GM12878 (cell line): Measurements from ENCODE around the gene LTC4S. TPM values are rescaled to one million over a fixed set of nuclear protein-coding genes. Genes with fewer than 3 reads are reported as not detected.

Source experiments
- ATAC-seq: fragments of 200-7000 bp; cut with Tn5 transposase; 3 replicates; pipeline ENCODE4 v1.9.1; 2020; ENCODE audit warnings: mild to moderate bottlenecking, moderate library complexity
- BruUV-seq: library from RNA; stranded (reverse); fragments of 400-500 nt; replicated peaks from 2 replicates; lab custom pipeline; 2021; lab: Mats Ljungman, UMichigan
- CTCF ChIA-PET: fragments of 300-600 bp; sonication (Branson Sonifier 250); formaldehyde crosslinking; extraction: SDS; loops from one replicate; lab custom pipeline; 2021; ENCODE audit warnings: inconsistent platforms; lab: Yijun Ruan, JAX
- POLR2A ChIA-PET: fragments of 350-600 bp; formaldehyde crosslinking; extraction: SDS; loops from one replicate; lab custom pipeline; 2021; ENCODE audit warnings: inconsistent platforms; lab: Charles Lee
- RAD21 ChIA-PET: fragments of 300-600 bp; sonication (Branson Sonifier 250); formaldehyde crosslinking; loops from one replicate; lab custom pipeline; 2023; ENCODE audit warnings: antibody characterized with exemption; ENCODE audit not compliant: unreplicated experiment; lab: Charles Lee
- SMC1A ChIA-PET: fragments of 300-600 bp; sonication (Branson Sonifier 250); formaldehyde crosslinking; loops from one replicate; lab custom pipeline; 2023; ENCODE audit not compliant: unreplicated experiment, uncharacterized antibody; lab: Charles Lee
- DNase-seq: peaks from one replicate; pipeline ENCODE4 v3.0.0-alpha.2; 2011; ENCODE audit warnings: low read depth, low spot score
- FAIRE-seq: peaks from 3 replicates; lab custom pipeline; 2011; peaks lifted over from hg19 to GRCh38; lab: Jason Lieb, UNC
- H2AFZ ChIP-seq: 2 replicates; pipeline ENCODE4 v1.6.0; 2011; ENCODE audit warnings: low read depth, low read length, control low read depth; ENCODE audit not compliant: control insufficient read depth
- H3K27ac ChIP-seq: 2 replicates; pipeline ENCODE4 v1.5.1; 2011; ENCODE audit warnings: control low read depth; ENCODE audit not compliant: control insufficient read depth, insufficient read depth
- H3K27me3 ChIP-seq, 2 experiments: replicated peaks in 1 of 2; 2 replicates each; pipeline versions ENCODE4 v1.6.0 to v1.6.1; 2011; ENCODE audit warnings: low read length in 1 of 2; ENCODE audit not compliant: control insufficient read depth in 2 of 2, insufficient read depth in 2 of 2
- H3K36me3 ChIP-seq, 2 experiments: 2 replicates each; pipeline ENCODE4 v1.5.1; 2011; ENCODE audit warnings: low read length in 1 of 2; ENCODE audit not compliant: control insufficient read depth in 2 of 2, insufficient read depth in 2 of 2
- H3K4me1 ChIP-seq: 2 replicates; pipeline ENCODE4 v1.6.1; 2011; ENCODE audit warnings: mild to moderate bottlenecking, low read length, moderate library complexity, mixed read lengths; ENCODE audit not compliant: control insufficient read depth, insufficient read depth
- H3K4me2 ChIP-seq: 2 replicates; pipeline ENCODE4 v1.6.0; 2011; ENCODE audit warnings: control low read depth; ENCODE audit not compliant: control insufficient read depth, insufficient read depth
- H3K4me3 ChIP-seq: fragments of 200-600 bp; sonication (generic); 2 replicates; pipeline ENCODE4 v1.5.1; 2016
- H3K79me2 ChIP-seq: 2 replicates; pipeline ENCODE4 v1.6.0; 2011; ENCODE audit warnings: low read length; ENCODE audit not compliant: control insufficient read depth, insufficient read depth
- H3K9ac ChIP-seq: 2 replicates; pipeline ENCODE4 v1.8.0; 2011; ENCODE audit warnings: low read length, control low read depth, mixed read lengths; ENCODE audit not compliant: control insufficient read depth, insufficient read depth
- H3K9me3 ChIP-seq: replicated peaks from 3 replicates; pipeline ENCODE4 v1.5.1; 2011; ENCODE audit warnings: mild to moderate bottlenecking, low read length; ENCODE audit not compliant: control insufficient read depth, insufficient read depth
- H4K20me1 ChIP-seq: 2 replicates; pipeline ENCODE4 v1.6.0; 2011; ENCODE audit not compliant: control insufficient read depth, insufficient read depth
- BRCA1 ChIP-seq: IDR thresholded peaks from 2 replicates; pipeline ENCODE4 v1.6.1; 2011; ENCODE audit warnings: low read depth, low read length, improper control_type of control experiment
- DPF2 ChIP-seq: fragments of 450-650 bp; IDR thresholded peaks from 2 replicates; pipeline ENCODE4 v1.6.1; 2017; ENCODE audit warnings: mild to moderate bottlenecking
- PAX5 ChIP-seq: IDR thresholded peaks from 2 replicates; pipeline ENCODE4 v1.6.1; 2011; ENCODE audit warnings: low read depth, low read length, borderline replicate concordance
- PAX8 ChIP-seq: fragments of 450-650 bp; IDR thresholded peaks from 2 replicates; pipeline ENCODE4 v1.6.1; 2017; ENCODE audit warnings: mild to moderate bottlenecking, moderate library complexity
- WGBS: methylation state at CpG from one replicate; pipeline ENCODE4 v1.1.6; 2016; ENCODE audit warnings: low lambda C conversion rate; ENCODE audit not compliant: insufficient replicate concordance, insufficient coverage; ENCODE audit errors: missing lambda C conversion rate; 5-methylcytosine and 5-hydroxymethylcytosine counted together
- in situ Hi-C: fragments of 300-500 bp; cut with MboI; formaldehyde crosslinking; loops from 9 replicates; pipeline ENCODE4 v1.14.3; 2018; ENCODE audit warnings: mixed read lengths
- intact Hi-C: fragments of 100-400 bp; cut with micrococcal nuclease; formaldehyde crosslinking; loops from one replicate; pipeline ENCODE4 v1.14.2; 2022; ENCODE audit not compliant: unreplicated experiment
- polyA plus RNA-seq, 11 experiments: library from polyadenylated mRNA; depleted of rRNA in 4 of 11; unstranded in 6 of 11; stranded (reverse) in 5 of 11; fragments of >200 nt; fragmentation: Nextera tagmentation in 4 of 11; fragmentation: Illumina TruSeq in 1 of 11; extraction: Ambion mirVana in 4 of 11; extraction: Trizol in 1 of 11; gene quantifications; 1 replicate in 1 of 11; 2 replicates in 10 of 11; pipeline versions ENCODE4 v1.2.1 to v1.2.3, GENCODE V29; 2011 to 2016; ENCODE audit warnings: inconsistent platforms in 2 of 11, missing spikeins in 2 of 11, low read depth in 1 of 11
- total RNA-seq, 4 experiments: library from RNA; depleted of rRNA in 3 of 4; stranded (reverse); fragments of >200 nt in 3 of 4; fragmentation: Illumina TruSeq in 1 of 4; extraction: Trizol in 1 of 4; gene quantifications; 2 replicates each; pipeline versions ENCODE4 v1.2.1 to v1.2.3, GENCODE V29; 2013 to 2021
- TF ChIP-seq, protein P1 (sequence below): fragments of 450-650 bp; formaldehyde crosslinking; IDR thresholded peaks from 2 replicates; pipeline ENCODE4 v1.5.0; 2022; ENCODE audit warnings: mild to moderate bottlenecking, missing genetic modification characterization

LTC4S gene
- total and polyA plus RNA-seq, 10 of the 15 experiments (the other 5 are each of a cell fraction or from before 2014, with no cell fraction given), result 0.78 to 3.6 (median 1.8) TPM; not detected in 5

DNA sequence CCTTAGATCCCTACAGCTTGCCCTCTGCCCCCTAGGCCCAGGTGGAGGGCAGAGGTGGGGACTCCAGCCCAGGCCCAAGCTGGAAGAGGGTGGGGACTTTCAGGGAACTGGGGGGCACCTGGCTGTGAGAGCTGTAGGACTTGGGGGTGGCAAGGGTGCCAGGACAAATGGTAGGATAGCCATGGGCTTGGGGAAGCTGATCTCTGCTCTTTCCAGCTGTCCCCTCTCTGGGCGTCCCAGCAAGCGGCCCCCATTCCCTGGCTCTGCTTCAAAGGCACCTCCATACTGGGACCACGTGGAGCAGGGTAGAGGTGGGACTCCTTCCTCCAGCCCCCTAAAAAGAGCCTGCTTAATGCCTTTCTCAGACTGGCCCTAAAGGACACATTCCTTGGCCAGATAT is 385 bp downstream of the LTC4S start:
- TF ChIP-seq BRCA1 (no peak), DPF2 (no peak), PAX8 (no peak), PAX5 (no peak)
- TF ChIP-seq, protein P1, sequence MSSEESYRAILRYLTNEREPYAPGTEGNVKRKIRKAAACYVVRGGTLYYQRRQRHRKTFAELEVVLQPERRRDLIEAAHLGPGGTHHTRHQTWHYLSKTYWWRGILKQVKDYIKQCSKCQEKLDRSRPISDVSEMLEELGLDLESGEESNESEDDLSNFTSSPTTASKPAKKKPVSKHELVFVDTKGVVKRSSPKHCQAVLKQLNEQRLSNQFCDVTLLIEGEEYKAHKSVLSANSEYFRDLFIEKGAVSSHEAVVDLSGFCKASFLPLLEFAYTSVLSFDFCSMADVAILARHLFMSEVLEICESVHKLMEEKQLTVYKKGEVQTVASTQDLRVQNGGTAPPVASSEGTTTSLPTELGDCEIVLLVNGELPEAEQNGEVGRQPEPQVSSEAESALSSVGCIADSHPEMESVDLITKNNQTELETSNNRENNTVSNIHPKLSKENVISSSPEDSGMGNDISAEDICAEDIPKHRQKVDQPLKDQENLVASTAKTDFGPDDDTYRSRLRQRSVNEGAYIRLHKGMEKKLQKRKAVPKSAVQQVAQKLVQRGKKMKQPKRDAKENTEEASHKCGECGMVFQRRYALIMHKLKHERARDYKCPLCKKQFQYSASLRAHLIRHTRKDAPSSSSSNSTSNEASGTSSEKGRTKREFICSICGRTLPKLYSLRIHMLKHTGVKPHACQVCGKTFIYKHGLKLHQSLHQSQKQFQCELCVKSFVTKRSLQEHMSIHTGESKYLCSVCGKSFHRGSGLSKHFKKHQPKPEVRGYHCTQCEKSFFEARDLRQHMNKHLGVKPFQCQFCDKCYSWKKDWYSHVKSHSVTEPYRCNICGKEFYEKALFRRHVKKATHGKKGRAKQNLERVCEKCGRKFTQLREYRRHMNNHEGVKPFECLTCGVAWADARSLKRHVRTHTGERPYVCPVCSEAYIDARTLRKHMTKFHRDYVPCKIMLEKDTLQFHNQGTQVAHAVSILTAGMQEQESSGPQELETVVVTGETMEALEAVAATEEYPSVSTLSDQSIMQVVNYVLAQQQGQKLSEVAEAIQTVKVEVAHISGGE (CRISPR knock-in tag), result no peak
- TF ChIP-seq, all 136 proteins: peak for 0
- peaks cover 23% of the 10 kb centered on the region for H3K4me1 ChIP-seq
- ChIA-PET CTCF (interaction anchor here (0.7 to 2.9 kb wide), 3 partner anchors 13 to 31 kb away, joined by 3 to 14 read pairs (median 3); no protein-coding TSS in a partner anchor), RAD21 (interaction anchor here (1.3 to 1.5 kb wide), 2 partner anchors 31 to 115 kb away, joined by 5 to 7 read pairs; no protein-coding TSS in a partner anchor), POLR2A (interaction anchor here (0.6 kb wide), 1 partner anchor 28 kb away, joined by 6 read pairs; no protein-coding TSS in a partner anchor), SMC1A (interaction anchor here (0.9 to 1.2 kb wide), 4 partner anchors 9 to 132 kb away, joined by 3 to 4 read pairs (median 3); no protein-coding TSS in a partner anchor)
- 96% methylated on average over 3 of the region's 3 CpGs for WGBS
- H4K20me1 ChIP-seq, result no peaks in the 10 kb centered on the region
- H2AFZ ChIP-seq, result no peak overlapping the region
- H3K79me2 ChIP-seq, result no peaks in the 10 kb centered on the region
- DNase-seq, result no peak
- intact Hi-C loops, result no loop called here
- no peaks in the 10 kb centered on the region for H3K27me3 ChIP-seq
- peak overlapping the region; percentile 16; the same call in 1 of the 2 replicates for H3K9ac ChIP-seq
- in situ Hi-C loops, result loop anchor here (25.0 kb wide), 1 partner anchor 293 kb away; no protein-coding TSS in a partner anchor
- H3K9me3 ChIP-seq, result no peaks in the 10 kb centered on the region
- peaks cover 0 to 8% of the 10 kb centered on the region in 2 experiments; a peak in 2 of 4 replicates for H3K36me3 ChIP-seq
- no peak for ATAC-seq
- H3K4me3 ChIP-seq, result no peak overlapping the region
- BruUV-seq, result no TSS peak
- no peak overlapping the region for H3K27ac ChIP-seq
- FAIRE-seq, result no peak
- H3K4me2 ChIP-seq, result 0 out of 2 replicates have a peak overlapping the region, but pooled peaks have one; percentile 30
